H1 (cell line): ENCODE measurements around the gene SPDYE1. TPM values are rescaled to one million over a fixed set of nuclear protein-coding genes. Genes with fewer than 3 reads are reported as not detected.

Experiments used
- CTCF ChIA-PET: fragments of 300-600 bp; sonication (Branson Sonifier 250); formaldehyde crosslinking; loops from one replicate; lab custom pipeline; 2021; ENCODE audit not compliant: partially characterized antibody; lab: Charles Lee
- POLR2A ChIA-PET: fragments of 300-600 bp; sonication (Branson Sonifier 250); formaldehyde crosslinking; loops from one replicate; lab custom pipeline; 2021; ENCODE audit warnings: inconsistent platforms; ENCODE audit not compliant: partially characterized antibody; lab: Charles Lee
- DNase-seq, 2 experiments: peaks; one replicate each; pipeline versions ENCODE4 v3.0.0 to v3.0.0-alpha.2; 2010 to 2022; ENCODE audit warnings: low spot score in 2 of 2, low read depth in 1 of 2, mixed read lengths in 1 of 2
- FAIRE-seq: peaks from 2 replicates; lab custom pipeline; 2011; peaks lifted over from hg19 to GRCh38; lab: Jason Lieb, UNC
- H2AFZ ChIP-seq: 2 replicates; pipeline ENCODE4 v1.8.1; 2012; ENCODE audit warnings: low read length, inconsistent platforms
- H2AK5ac ChIP-seq: 2 replicates; pipeline ENCODE4 v1.6.1; 2013; ENCODE audit warnings: low read depth, low read length
- H2BK120ac ChIP-seq: replicated peaks from 2 replicates; pipeline ENCODE3; 2013; ENCODE audit warnings: low read depth, low read length, inconsistent platforms
- H2BK12ac ChIP-seq: 2 replicates; pipeline ENCODE4 v1.6.1; 2013; ENCODE audit warnings: low read depth, low read length
- H2BK15ac ChIP-seq: 2 replicates; pipeline ENCODE4 v1.6.1; 2013; ENCODE audit warnings: low read length
- H2BK20ac ChIP-seq: 2 replicates; pipeline ENCODE4 v1.6.1; 2013; ENCODE audit warnings: low read length
- H2BK5ac ChIP-seq: 2 replicates; pipeline ENCODE4 v1.6.1; 2013; ENCODE audit warnings: low read depth, low read length
- H3K14ac ChIP-seq: 2 replicates; pipeline ENCODE4 v1.6.1; 2013; ENCODE audit warnings: inconsistent platforms; ENCODE audit not compliant: insufficient read length
- H3K18ac ChIP-seq: 2 replicates; pipeline ENCODE4 v1.6.1; 2013; ENCODE audit warnings: low read length; ENCODE audit errors: extremely low read depth
- H3K23ac ChIP-seq: 2 replicates; pipeline ENCODE4 v1.6.1; 2013; ENCODE audit warnings: inconsistent platforms; ENCODE audit not compliant: insufficient read length
- H3K23me2 ChIP-seq: 2 replicates; pipeline ENCODE4 v1.6.1; 2013; ENCODE audit warnings: low read depth, low read length
- H3K27ac ChIP-seq: 2 replicates; pipeline ENCODE4 v1.6.1; 2011; ENCODE audit warnings: low read depth, low read length, inconsistent platforms
- H3K27me3 ChIP-seq, 4 experiments: replicated peaks in 1 of 4; 1 replicate in 1 of 4; 2 replicates in 3 of 4; pipeline versions ENCODE4 v1.6.1 to v1.8.1; 2011 to 2013; ENCODE audit warnings: low read length in 3 of 4, mild to moderate bottlenecking in 3 of 4, inconsistent platforms in 2 of 4, mixed read lengths in 2 of 4, moderate library complexity in 1 of 4; ENCODE audit not compliant: control insufficient read depth in 3 of 4, insufficient read depth in 3 of 4; ENCODE audit errors: extremely low read depth in 1 of 4
- H3K36me3 ChIP-seq, 4 experiments: 2 replicates each; pipeline versions ENCODE4 v1.6.1 to v1.8.1; 2011 to 2013; ENCODE audit warnings: mild to moderate bottlenecking in 4 of 4, low read length in 3 of 4, moderate library complexity in 2 of 4, control low read depth in 1 of 4, inconsistent platforms in 1 of 4; ENCODE audit not compliant: insufficient read depth in 4 of 4, control insufficient read depth in 2 of 4
- H3K4ac ChIP-seq: replicated peaks from 2 replicates; pipeline ENCODE3; 2013; ENCODE audit warnings: low read length, low read depth, mixed read lengths, inconsistent platforms; ENCODE audit not compliant: insufficient read length
- H3K4me1 ChIP-seq, 4 experiments: replicated peaks in 1 of 4; 1 replicate in 1 of 4; 2 replicates in 3 of 4; pipeline versions ENCODE4 v1.6.1 to v1.8.1; 2011 to 2013; ENCODE audit warnings: low read length in 3 of 4, inconsistent platforms in 2 of 4, mixed read lengths in 1 of 4; ENCODE audit not compliant: insufficient read depth in 4 of 4, control insufficient read depth in 3 of 4
- H3K4me2 ChIP-seq, 2 experiments: 2 replicates each; pipeline versions ENCODE4 v1.6.1 to v1.8.1; 2011 to 2013; ENCODE audit warnings: low read depth in 2 of 2, low read length in 2 of 2, control low read depth in 1 of 2, inconsistent platforms in 1 of 2, mild to moderate bottlenecking in 1 of 2; ENCODE audit not compliant: insufficient read depth in 1 of 2
- H3K4me3 ChIP-seq, 4 experiments: fragments of 200-600, 300-600 bp in 1 of 4; sonication (generic), shearing (Covaris generic), sonication (Bioruptor Twin) in 1 of 4; 2 replicates each; pipeline versions ENCODE4 v1.5.1 to v1.8.1; 2011 to 2016; ENCODE audit warnings: low read length in 4 of 4, low read depth in 3 of 4, control low read depth in 2 of 4, inconsistent platforms in 2 of 4, mild to moderate bottlenecking in 2 of 4, mixed read lengths in 1 of 4, moderate library complexity in 1 of 4; ENCODE audit not compliant: insufficient read depth in 2 of 4; ENCODE audit errors: extremely low read depth in 1 of 4
- H3K56ac ChIP-seq: replicated peaks from 2 replicates; pipeline ENCODE3; 2013; ENCODE audit warnings: low read depth, mild to moderate bottlenecking, mixed read lengths, low read length, inconsistent platforms; ENCODE audit not compliant: insufficient read length
- H3K79me1 ChIP-seq: 2 replicates; pipeline ENCODE4 v1.6.1; 2013; ENCODE audit warnings: low read depth, low read length, control low read depth
- H3K79me2 ChIP-seq, 2 experiments: 2 replicates each; pipeline versions ENCODE4 v1.6.1 to v1.8.1; 2012 to 2013; ENCODE audit warnings: low read length in 2 of 2, mild to moderate bottlenecking in 2 of 2, inconsistent platforms in 1 of 2; ENCODE audit not compliant: insufficient read depth in 2 of 2, control insufficient read depth in 1 of 2
- H3K9ac ChIP-seq, 4 experiments: replicated peaks in 1 of 4; 1 replicate in 1 of 4; 2 replicates in 3 of 4; pipeline versions ENCODE4 v1.6.1 to v1.8.1; 2011 to 2013; ENCODE audit warnings: low read depth in 3 of 4, low read length in 3 of 4, control low read depth in 2 of 4, mild to moderate bottlenecking in 2 of 4, moderate library complexity in 2 of 4, inconsistent platforms in 1 of 4; ENCODE audit errors: extremely low read depth in 1 of 4
- H3K9me3 ChIP-seq, 2 experiments: 2 replicates each; pipeline versions ENCODE4 v1.6.1 to v1.8.1; 2012 to 2013; ENCODE audit warnings: mild to moderate bottlenecking in 2 of 2, moderate library complexity in 2 of 2, control low read depth in 1 of 2, inconsistent platforms in 1 of 2, low read depth in 1 of 2, low read length in 1 of 2, mixed read lengths in 1 of 2; ENCODE audit not compliant: insufficient read depth in 2 of 2
- H4K20me1 ChIP-seq, 2 experiments: replicated peaks in 1 of 2; 2 replicates each; pipeline versions ENCODE3 to v1.8.1; 2011 to 2013; ENCODE audit warnings: inconsistent platforms in 2 of 2, low read length in 2 of 2, mild to moderate bottlenecking in 1 of 2; ENCODE audit not compliant: insufficient read depth in 2 of 2, control insufficient read depth in 1 of 2
- H4K5ac ChIP-seq: 2 replicates; pipeline ENCODE4 v1.6.1; 2013; ENCODE audit warnings: low read length, low read depth, mixed read lengths, inconsistent platforms; ENCODE audit not compliant: insufficient read length
- H4K8ac ChIP-seq: 2 replicates; pipeline ENCODE4 v1.8.0; 2013; ENCODE audit warnings: mild to moderate bottlenecking, moderate library complexity, low read length, inconsistent platforms; ENCODE audit not compliant: insufficient read depth; ENCODE audit errors: extremely low read depth
- H4K91ac ChIP-seq: replicated peaks from 2 replicates; pipeline ENCODE3; 2013; ENCODE audit warnings: low read length, mixed read lengths, inconsistent platforms; ENCODE audit not compliant: insufficient read length
- HDAC6 ChIP-seq: IDR thresholded peaks from one replicate; pipeline ENCODE4 v1.7.1; 2012; ENCODE audit warnings: low read depth, mild to moderate bottlenecking, inconsistent platforms, low read length, moderate library complexity
- MAX ChIP-seq: IDR thresholded peaks from 2 replicates; pipeline ENCODE4 v1.6.1; 2012; ENCODE audit warnings: inconsistent platforms
- RXRA ChIP-seq: IDR thresholded peaks from 2 replicates; pipeline ENCODE4 v1.6.1; 2011; ENCODE audit warnings: low read depth, mild to moderate bottlenecking, low read length, moderate library complexity; ENCODE audit not compliant: insufficient read depth
- TAF7 ChIP-seq: optimal IDR thresholded peaks from 2 replicates; pipeline ENCODE3; 2011; ENCODE audit warnings: low read depth, mild to moderate bottlenecking, inconsistent platforms, low read length, moderate library complexity, borderline replicate concordance
- YY1 ChIP-seq: IDR thresholded peaks from 2 replicates; pipeline ENCODE4 v1.6.1; 2011; ENCODE audit warnings: low read depth, mild to moderate bottlenecking, low read length
- ZNF274 ChIP-seq: IDR thresholded peaks from 2 replicates; pipeline ENCODE4 v1.7.0; 2012; ENCODE audit warnings: low read length, borderline replicate concordance; ENCODE audit errors: extremely low read depth
- WGBS, 2 experiments: shearing (Covaris generic) in 1 of 2; methylation state at CpG; one replicate each; pipeline versions ENCODE4 v1.1.6 to v1.1.7; 2013 to 2015; ENCODE audit warnings: low lambda C conversion rate in 2 of 2, mixed read lengths in 2 of 2, inconsistent platforms in 1 of 2, low coverage in 1 of 2, missing lambda C conversion rate in 1 of 2; ENCODE audit not compliant: insufficient replicate concordance in 2 of 2, insufficient coverage in 1 of 2, insufficient read length in 1 of 2; ENCODE audit errors: extremely low coverage in 1 of 2, missing lambda C conversion rate in 1 of 2; 5-methylcytosine and 5-hydroxymethylcytosine counted together
- polyA plus RNA-seq, 7 experiments: library from polyadenylated mRNA; depleted of rRNA in 3 of 7; stranded (reverse) in 5 of 7; unstranded in 2 of 7; fragments of >200 nt in 5 of 7; fragments of 200-250 nt in 2 of 7; gene quantifications; 1 replicate in 5 of 7; 2 replicates in 1 of 7; 4 replicates in 1 of 7; pipeline versions ENCODE4 v1.2.1 to v1.2.3, GENCODE V29; 2011 to 2013; ENCODE audit warnings: missing spikeins in 2 of 7, mixed read lengths in 2 of 7
- total RNA-seq: library from RNA; stranded (reverse); fragmentation: NEBNext Ultra II Directional; extraction: Animal tissue kit (Norgen Biotek cat#: 25700); gene quantifications from 2 replicates; pipeline ENCODE4 v1.2.1, GENCODE V29; 2021

The SPDYE1 gene
- total and polyA plus RNA-seq, 2 of the 8 experiments (the other 6 are each of a cell fraction or from before 2014, with no cell fraction given) = not detected

- CTCF ChIA-PET = no interaction called here
- H3K4me2 ChIP-seq = no peak overlapping the region
- no peaks in the 10 kb centered on the region for H3K79me1 ChIP-seq
- no peak overlapping the region for H3K4ac ChIP-seq
- no peak overlapping the region for H2BK20ac ChIP-seq
- no peaks in the 10 kb centered on the region for H3K4me1 ChIP-seq
- POLR2A ChIA-PET = no interaction called here
- H3K27me3 ChIP-seq = no peaks in the 10 kb centered on the region
- no peak overlapping the region for H2AK5ac ChIP-seq
- H2BK120ac ChIP-seq = no peak overlapping the region
- H2AFZ ChIP-seq = no peak overlapping the region
- no peak overlapping the region for H4K8ac ChIP-seq
- DNase-seq (no peak), FAIRE-seq (no peak)
- no peak overlapping the region for H3K9ac ChIP-seq
- no peak overlapping the region for H3K4me3 ChIP-seq
- H3K79me2 ChIP-seq = no peaks in the 10 kb centered on the region
- H3K18ac ChIP-seq = no peak overlapping the region
- H2BK5ac ChIP-seq = no peak overlapping the region
- H3K14ac ChIP-seq = no peak overlapping the region
- no peaks in the 10 kb centered on the region for H3K23me2 ChIP-seq
- H4K20me1 ChIP-seq = no peaks in the 10 kb centered on the region
- WGBS, 2 experiments = 60% methylated on average over 1 of the region's 1 CpG; no CpG with 5 or more reads in 1 of the 2 experiments
- H4K5ac ChIP-seq = no peak overlapping the region
- H3K9me3 ChIP-seq = no peaks in the 10 kb centered on the region
- no peaks in the 10 kb centered on the region for H3K36me3 ChIP-seq
- H2BK12ac ChIP-seq = no peak overlapping the region
- no peak overlapping the region for H3K27ac ChIP-seq
- no peak overlapping the region for H4K91ac ChIP-seq
- H3K56ac ChIP-seq = no peak overlapping the region
- no peak for TF ChIP-seq RXRA
- TF ChIP-seq ZNF274 = no peak
- no peak for TF ChIP-seq MAX
- TF ChIP-seq YY1 = no peak
- no peak for TF ChIP-seq HDAC6
- no peak for TF ChIP-seq TAF7
- no peak overlapping the region for H3K23ac ChIP-seq
- no peak overlapping the region for H2BK15ac ChIP-seq
Measured at GRCh38 chr7:43960933-43961332, 36.8 kb upstream of the SPDYE1 start.
